Measurements from ENCODE around the gene IGF1R.

Gene IGF1R

GRCh38 chr15:98917417-98917816, 269.1 kb downstream of the IGF1R start:
- Histone ChIP-seq H3K79me2 (ENCODE audit: low read length) (no peaks in the 10 kb centered on the region), H3K36me3 (replicated peaks; ENCODE audit: low read depth, low read length) (peaks cover 11% of the 10 kb centered on the region), H3K27me3 (ENCODE audit: low read depth, low read length) (no peaks in the 10 kb centered on the region), H3K4me3 (ENCODE audit: low read length) (no peak overlapping the region), H4K20me1 (ENCODE audit: insufficient read depth, low read length) (no peaks in the 10 kb centered on the region), H3K9ac (ENCODE audit: low read length) (no peak overlapping the region), H2AFZ (ENCODE audit: low read depth, low read length) (no peak overlapping the region), H3K4me2 (ENCODE audit: low read length) (no peak overlapping the region), H3K9me3 (ENCODE audit: insufficient read depth, low read length) (no peaks in the 10 kb centered on the region), H3K4me1 (ENCODE audit: low read length) (peaks cover 3% of the 10 kb centered on the region; the same call in 1 of the 2 replicates), H3K27ac (ENCODE audit: low read length) (no peak overlapping the region)
- no peak for TF ChIP-seq CTCF (IDR thresholded peaks at IDR 0.05; ENCODE audit: low read depth, low read length)
- TF ChIP-seq EZH2phosphoT487 (IDR thresholded peaks at IDR 0.05; ENCODE audit: low read depth): no peak

GRCh38 chr15:98920091-98920880, 271.9 kb downstream of the IGF1R start:
- no peak for TF ChIP-seq EZH2phosphoT487 (IDR thresholded peaks at IDR 0.05; ENCODE audit: low read depth)
- no peak for TF ChIP-seq CTCF (IDR thresholded peaks at IDR 0.05; ENCODE audit: low read depth, low read length)
- no peak overlapping the region for H3K9ac ChIP-seq (ENCODE audit: low read length)
- no peak overlapping the region for H2AFZ ChIP-seq (ENCODE audit: low read depth, low read length)
- H3K4me2 ChIP-seq (ENCODE audit: low read length): no peak overlapping the region
- H4K20me1 ChIP-seq (ENCODE audit: insufficient read depth, low read length): no peaks in the 10 kb centered on the region
- no peaks in the 10 kb centered on the region for H3K9me3 ChIP-seq (ENCODE audit: insufficient read depth, low read length)
- no peaks in the 10 kb centered on the region for H3K27me3 ChIP-seq (ENCODE audit: low read depth, low read length)
- peaks cover 3% of the 10 kb centered on the region; the same call in 1 of the 2 replicates for H3K4me1 ChIP-seq (ENCODE audit: low read length)
- H3K27ac ChIP-seq (ENCODE audit: low read length): no peak overlapping the region
- H3K4me3 ChIP-seq (ENCODE audit: low read length): no peak overlapping the region
- peaks cover 15% of the 10 kb centered on the region for H3K36me3 ChIP-seq (replicated peaks; ENCODE audit: low read depth, low read length)
- no peaks in the 10 kb centered on the region for H3K79me2 ChIP-seq (ENCODE audit: low read length)

- Histone ChIP-seq H3K9ac (ENCODE audit: low read length) (no peak overlapping the region), H3K4me1 (ENCODE audit: low read length) (no peaks in the 10 kb centered on the region), H3K4me2 (ENCODE audit: low read length) (no peak overlapping the region), H3K4me3 (ENCODE audit: low read length) (no peak overlapping the region), H4K20me1 (ENCODE audit: insufficient read depth, low read length) (no peaks in the 10 kb centered on the region), H3K79me2 (ENCODE audit: low read length) (no peaks in the 10 kb centered on the region), H2AFZ (ENCODE audit: low read depth, low read length) (no peak overlapping the region), H3K27ac (ENCODE audit: low read length) (no peak overlapping the region), H3K36me3 (replicated peaks; ENCODE audit: low read depth, low read length) (peaks cover 10% of the 10 kb centered on the region), H3K9me3 (ENCODE audit: insufficient read depth, low read length) (no peaks in the 10 kb centered on the region), H3K27me3 (ENCODE audit: low read depth, low read length) (no peaks in the 10 kb centered on the region)
- TF ChIP-seq CTCF (IDR thresholded peaks at IDR 0.05; ENCODE audit: low read depth, low read length) (no peak), EZH2phosphoT487 (IDR thresholded peaks at IDR 0.05; ENCODE audit: low read depth) (no peak)
Measured at GRCh38 chr15:98923171-98923570, 274.8 kb downstream of the IGF1R start.

- Histone ChIP-seq H3K9me3 (ENCODE audit: insufficient read depth, low read length) (no peaks in the 10 kb centered on the region), H3K9ac (ENCODE audit: low read length) (no peak overlapping the region), H3K27me3 (ENCODE audit: low read depth, low read length) (no peaks in the 10 kb centered on the region), H3K36me3 (replicated peaks; ENCODE audit: low read depth, low read length) (peaks cover 10% of the 10 kb centered on the region), H3K79me2 (ENCODE audit: low read length) (no peaks in the 10 kb centered on the region), H2AFZ (ENCODE audit: low read depth, low read length) (no peak overlapping the region), H3K4me2 (ENCODE audit: low read length) (no peak overlapping the region), H4K20me1 (ENCODE audit: insufficient read depth, low read length) (no peaks in the 10 kb centered on the region), H3K27ac (ENCODE audit: low read length) (no peak overlapping the region), H3K4me1 (ENCODE audit: low read length) (no peaks in the 10 kb centered on the region), H3K4me3 (ENCODE audit: low read length) (no peak overlapping the region)
- TF ChIP-seq CTCF (IDR thresholded peaks at IDR 0.05; ENCODE audit: low read depth, low read length) (no peak), EZH2phosphoT487 (IDR thresholded peaks at IDR 0.05; ENCODE audit: low read depth) (no peak)
Measured at GRCh38 chr15:98923579-98923978, 275.2 kb downstream of the IGF1R start.
